ENCODE data around the gene ERICH3. TPM values are rescaled to one million over a fixed set of nuclear protein-coding genes. Genes with fewer than 3 reads are reported as not detected.

ERICH3 gene, protein sequence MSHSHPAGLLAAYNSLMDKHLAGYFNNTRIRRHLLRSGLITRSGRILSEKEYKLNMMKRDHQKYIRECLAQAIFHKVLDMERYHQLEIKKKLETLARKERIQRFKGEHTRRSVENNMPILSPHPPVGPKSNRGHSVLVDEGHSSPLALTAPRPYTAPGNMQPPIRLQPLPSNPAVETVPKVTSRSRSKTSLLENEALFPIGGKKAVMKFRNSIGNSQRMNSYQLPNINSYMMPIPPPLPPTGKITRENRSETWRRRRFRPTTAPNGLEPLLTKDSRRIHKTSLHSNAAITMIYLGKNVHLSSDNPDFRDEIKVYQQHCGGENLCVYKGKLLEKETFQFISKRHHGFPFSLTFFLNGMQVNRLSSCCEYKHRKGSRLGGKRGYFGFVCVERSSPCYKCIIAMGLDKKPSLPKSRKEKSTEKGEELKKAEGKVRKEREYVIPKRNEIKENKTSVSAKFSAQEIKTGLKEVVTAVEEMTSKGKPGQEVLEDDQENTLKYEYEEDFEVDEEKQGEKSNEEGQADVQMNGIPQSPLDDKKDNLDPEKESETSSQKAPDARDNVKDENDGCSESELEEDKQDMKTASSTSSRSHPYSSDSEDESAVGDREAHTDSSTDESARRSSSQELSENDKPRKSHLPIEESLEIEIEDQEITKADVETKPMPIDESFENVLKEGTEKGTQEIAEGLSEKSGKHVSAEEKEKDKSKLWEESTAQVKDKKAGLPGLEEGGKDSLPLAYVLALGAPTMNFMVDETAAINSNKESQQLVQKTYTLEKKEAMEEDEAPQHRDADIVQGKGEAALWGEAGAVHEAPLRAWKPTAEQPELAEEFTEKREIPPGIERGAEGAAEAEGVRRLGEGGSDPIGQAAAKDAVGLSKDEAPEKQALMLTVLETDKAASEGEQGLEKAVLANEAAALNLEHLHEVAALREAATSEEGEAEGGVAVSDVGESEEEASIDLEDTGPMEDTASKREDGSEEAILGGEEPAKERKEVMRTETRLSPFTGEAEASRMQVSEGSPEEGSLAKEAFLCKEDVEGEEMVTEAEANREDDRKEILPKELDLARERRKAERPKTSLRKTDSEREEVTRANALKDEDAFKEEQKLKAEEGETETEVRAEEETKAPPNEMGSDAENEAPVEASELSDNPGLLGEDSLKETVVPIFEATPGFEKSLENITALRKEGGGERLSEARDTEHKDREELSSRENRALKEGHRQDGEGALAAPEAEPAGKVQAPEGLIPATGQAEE (N-terminal part only)
- not detected in 5 replicates for total RNA-seq (2022; extraction: Qiagen RNA extraction; ENCODE audit: low read depth)

DNA sequence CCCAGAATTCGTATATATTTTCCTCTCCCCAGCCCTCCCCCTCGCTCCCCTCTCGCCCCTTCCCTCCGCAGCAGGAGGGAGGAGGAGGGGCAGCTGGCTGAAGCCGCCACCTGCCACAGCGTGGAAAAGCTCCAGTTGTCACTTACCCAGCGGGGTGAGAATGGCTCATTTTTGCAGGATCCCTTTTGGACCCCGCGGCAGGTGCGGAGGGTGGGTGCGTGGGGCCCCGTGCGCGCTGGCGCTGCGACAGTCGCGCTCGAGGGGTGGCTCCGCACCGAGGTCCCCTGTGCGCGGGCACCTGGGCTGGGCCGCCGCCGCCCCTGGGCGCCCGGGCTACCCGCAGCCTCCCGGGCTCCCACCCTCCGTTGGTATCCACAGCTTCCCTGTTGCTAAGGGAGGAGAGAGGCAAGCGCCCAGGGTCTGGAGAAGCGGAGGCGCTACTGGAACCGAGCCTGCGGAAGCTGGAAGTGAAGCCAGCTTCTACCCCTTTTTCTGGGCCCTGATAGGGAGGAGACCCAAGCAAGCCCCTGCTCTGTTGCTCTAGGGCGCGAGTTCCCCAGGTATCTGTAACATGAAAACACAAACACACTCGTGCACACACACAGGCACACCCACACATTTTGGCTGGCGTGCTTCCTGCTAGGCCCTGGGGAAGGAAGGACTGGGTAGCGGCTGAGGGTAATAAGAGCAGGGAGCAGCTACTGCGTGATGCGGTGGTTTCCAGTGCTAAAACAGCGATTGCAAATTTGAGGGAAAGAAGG, at the start of gene ERICH3:
ERICH3 (minus strand) TSS at position 442 of the 761 bp plus-strand sequence; CDS start at position 169, 273 bp downstream.

Other genes with a start within 250 kb of the ERICH3 start
- gene LRRC53, start 161.2 kb downstream of the ERICH3 start, total RNA-seq (2022; extraction: Qiagen RNA extraction; ENCODE audit: low read depth) = not detected in 5 replicates
- 61.6 to 67.7 TPM (median 63.4 TPM) in 5 replicates for gene CRYZ, start 59.3 kb upstream of the ERICH3 start, total RNA-seq (2022; extraction: Qiagen RNA extraction; ENCODE audit: low read depth)
- gene TYW3, start 59.4 kb upstream of the ERICH3 start, total RNA-seq (2022; extraction: Qiagen RNA extraction; ENCODE audit: low read depth) = 16.4 to 18.2 TPM (median 17.8 TPM) in 5 replicates

Data from A549 treated with CpdA at 1 μM for 4 hours (cell line).